ENCODE results near the gene CEACAM4.

CEACAM4 gene

GRCh38 chr19:41638641-41639081, 11.8 kb upstream of the CEACAM4 start:
- Histone ChIP-seq H3K27ac (ENCODE audit: low read depth, low read length) (no peak overlapping the region), H3K4me1 (ENCODE audit: control insufficient read depth, insufficient read depth, low read length) (no peaks in the 10 kb centered on the region), H3K27me3 (ENCODE audit: control insufficient read depth, insufficient read depth, low read length) (peaks cover 20% of the 10 kb centered on the region), H3K36me3 (ENCODE audit: control insufficient read depth, insufficient read depth, low read length) (no peaks in the 10 kb centered on the region), H3K9ac (ENCODE audit: low read length) (no peak overlapping the region), H3K9me3 (ENCODE audit: control insufficient read depth, insufficient read depth, low read depth, low read length) (no peaks in the 10 kb centered on the region), H3K4me3 (ENCODE audit: low read depth, low read length) (no peak overlapping the region)

- no peaks in the 10 kb centered on the region for H3K9me3 ChIP-seq (ENCODE audit: control insufficient read depth, insufficient read depth, low read depth, low read length)
- no peak overlapping the region for H3K4me3 ChIP-seq (ENCODE audit: low read depth, low read length)
- no peak overlapping the region for H3K9ac ChIP-seq (ENCODE audit: low read length)
- H3K4me1 ChIP-seq (ENCODE audit: control insufficient read depth, insufficient read depth, low read length), result no peaks in the 10 kb centered on the region
- no peak overlapping the region for H3K27ac ChIP-seq (ENCODE audit: low read depth, low read length)
- H3K36me3 ChIP-seq (ENCODE audit: control insufficient read depth, insufficient read depth, low read length), result no peaks in the 10 kb centered on the region
- H3K27me3 ChIP-seq (ENCODE audit: control insufficient read depth, insufficient read depth, low read length), result peaks cover 20% of the 10 kb centered on the region
Observed at GRCh38 chr19:41637484-41637883, 10.6 kb upstream of the CEACAM4 start.

GRCh38 chr19:41627966-41628675, 1.2 kb upstream of the CEACAM4 start:
- H3K4me3 ChIP-seq (ENCODE audit: low read depth, low read length), result no peak overlapping the region
- H3K9me3 ChIP-seq (ENCODE audit: control insufficient read depth, insufficient read depth, low read depth, low read length), result peaks cover 4% of the 10 kb centered on the region; the same call in 1 of the 2 replicates
- no peaks in the 10 kb centered on the region for H3K36me3 ChIP-seq (ENCODE audit: control insufficient read depth, insufficient read depth, low read length)
- H3K4me1 ChIP-seq (ENCODE audit: control insufficient read depth, insufficient read depth, low read length), result no peaks in the 10 kb centered on the region
- no peak overlapping the region for H3K9ac ChIP-seq (ENCODE audit: low read length)
- H3K27ac ChIP-seq (ENCODE audit: low read depth, low read length), result no peak overlapping the region
- peaks cover 56% of the 10 kb centered on the region for H3K27me3 ChIP-seq (ENCODE audit: control insufficient read depth, insufficient read depth, low read length)

DNA sequence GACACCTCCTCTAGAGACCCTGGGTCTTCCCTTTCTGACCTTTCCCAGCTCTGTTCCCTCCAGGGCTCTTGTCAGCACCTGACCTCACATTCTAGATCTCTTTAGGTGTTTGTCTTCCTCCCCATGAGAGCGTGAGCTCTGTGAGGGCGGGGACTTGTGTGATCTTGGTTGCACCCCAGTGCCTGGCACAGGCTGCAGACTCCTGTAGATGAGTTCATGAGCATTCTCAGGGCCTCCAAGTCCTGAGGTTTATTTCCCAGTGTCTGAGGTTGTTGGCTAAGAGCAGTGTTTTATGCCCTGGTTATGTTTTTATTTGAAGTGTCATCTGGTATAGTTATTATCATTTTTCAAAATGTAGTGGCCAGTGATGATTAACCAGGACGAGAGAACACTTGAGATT, 596 bp downstream of the CEACAM4 start:
- no peaks in the 10 kb centered on the region for H3K4me1 ChIP-seq (ENCODE audit: control insufficient read depth, insufficient read depth, low read length)
- peaks cover 4% of the 10 kb centered on the region; the same call in 1 of the 2 replicates for H3K9me3 ChIP-seq (ENCODE audit: control insufficient read depth, insufficient read depth, low read depth, low read length)
- H3K27me3 ChIP-seq (ENCODE audit: control insufficient read depth, insufficient read depth, low read length), result peaks cover 63% of the 10 kb centered on the region
- no peaks in the 10 kb centered on the region for H3K36me3 ChIP-seq (ENCODE audit: control insufficient read depth, insufficient read depth, low read length)
- H3K9ac ChIP-seq (ENCODE audit: low read length), result no peak overlapping the region
- H3K27ac ChIP-seq (ENCODE audit: low read depth, low read length), result no peak overlapping the region
- no peak overlapping the region for H3K4me3 ChIP-seq (ENCODE audit: low read depth, low read length)

- H3K9me3 ChIP-seq (ENCODE audit: control insufficient read depth, insufficient read depth, low read depth, low read length), result no peaks in the 10 kb centered on the region
- no peak overlapping the region for H3K4me3 ChIP-seq (ENCODE audit: low read depth, low read length)
- H3K4me1 ChIP-seq (ENCODE audit: control insufficient read depth, insufficient read depth, low read length), result no peaks in the 10 kb centered on the region
- H3K9ac ChIP-seq (ENCODE audit: low read length), result no peak overlapping the region
- peaks cover 68% of the 10 kb centered on the region for H3K27me3 ChIP-seq (ENCODE audit: control insufficient read depth, insufficient read depth, low read length)
- no peaks in the 10 kb centered on the region for H3K36me3 ChIP-seq (ENCODE audit: control insufficient read depth, insufficient read depth, low read length)
- no peak overlapping the region for H3K27ac ChIP-seq (ENCODE audit: low read depth, low read length)
Observed at GRCh38 chr19:41624937-41625336, 1.9 kb downstream of the CEACAM4 start.

- Histone ChIP-seq H3K27me3 (ENCODE audit: control insufficient read depth, insufficient read depth, low read length) (peaks cover 68% of the 10 kb centered on the region), H3K36me3 (ENCODE audit: control insufficient read depth, insufficient read depth, low read length) (no peaks in the 10 kb centered on the region), H3K27ac (ENCODE audit: low read depth, low read length) (no peak overlapping the region), H3K9me3 (ENCODE audit: control insufficient read depth, insufficient read depth, low read depth, low read length) (no peaks in the 10 kb centered on the region), H3K9ac (ENCODE audit: low read length) (no peak overlapping the region), H3K4me3 (ENCODE audit: low read depth, low read length) (no peak overlapping the region), H3K4me1 (ENCODE audit: control insufficient read depth, insufficient read depth, low read length) (no peaks in the 10 kb centered on the region)
Observed at GRCh38 chr19:41624515-41624914, 2.4 kb downstream of the CEACAM4 start.

- no peaks in the 10 kb centered on the region for H3K9me3 ChIP-seq (ENCODE audit: control insufficient read depth, insufficient read depth, low read depth, low read length)
- H3K4me1 ChIP-seq (ENCODE audit: control insufficient read depth, insufficient read depth, low read length), result no peaks in the 10 kb centered on the region
- H3K4me3 ChIP-seq (ENCODE audit: low read depth, low read length), result no peak overlapping the region
- H3K27me3 ChIP-seq (ENCODE audit: control insufficient read depth, insufficient read depth, low read length), result peaks cover 61% of the 10 kb centered on the region
- H3K36me3 ChIP-seq (ENCODE audit: control insufficient read depth, insufficient read depth, low read length), result no peaks in the 10 kb centered on the region
- H3K27ac ChIP-seq (ENCODE audit: low read depth, low read length), result no peak overlapping the region
- H3K9ac ChIP-seq (ENCODE audit: low read length), result no peak overlapping the region
Observed at GRCh38 chr19:41623360-41623759, 3.5 kb downstream of the CEACAM4 start.

DNA sequence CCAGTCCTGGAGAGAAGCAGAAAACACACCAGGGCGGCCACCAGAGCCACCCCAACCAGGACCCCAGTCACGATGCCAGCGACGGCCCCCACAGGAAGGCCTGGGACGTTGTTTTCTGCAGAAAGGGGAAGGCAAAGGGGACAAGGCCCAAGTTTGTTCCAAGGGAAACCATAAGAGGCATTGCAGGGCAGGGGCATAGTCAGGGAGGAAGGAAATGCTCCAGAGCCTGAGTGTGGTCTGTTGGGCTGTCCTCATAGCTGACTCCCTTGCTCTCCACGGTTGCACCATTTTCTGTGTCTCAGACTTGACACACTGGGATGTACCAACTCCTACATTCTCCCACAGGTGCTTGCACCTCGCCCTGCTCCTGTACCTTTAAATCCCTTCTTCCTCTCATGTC, 5.2 kb downstream of the CEACAM4 start:
- Histone ChIP-seq H3K36me3 (ENCODE audit: control insufficient read depth, insufficient read depth, low read length) (no peaks in the 10 kb centered on the region), H3K4me3 (ENCODE audit: low read depth, low read length) (no peak overlapping the region), H3K4me1 (ENCODE audit: control insufficient read depth, insufficient read depth, low read length) (no peaks in the 10 kb centered on the region), H3K9me3 (ENCODE audit: control insufficient read depth, insufficient read depth, low read depth, low read length) (no peaks in the 10 kb centered on the region), H3K9ac (ENCODE audit: low read length) (no peak overlapping the region), H3K27ac (ENCODE audit: low read depth, low read length) (no peak overlapping the region), H3K27me3 (ENCODE audit: control insufficient read depth, insufficient read depth, low read length) (peaks cover 56% of the 10 kb centered on the region)

- Histone ChIP-seq H3K36me3 (ENCODE audit: control insufficient read depth, insufficient read depth, low read length) (no peaks in the 10 kb centered on the region), H3K27me3 (ENCODE audit: control insufficient read depth, insufficient read depth, low read length) (peaks cover 54% of the 10 kb centered on the region), H3K4me1 (ENCODE audit: control insufficient read depth, insufficient read depth, low read length) (no peaks in the 10 kb centered on the region), H3K9ac (ENCODE audit: low read length) (no peak overlapping the region), H3K9me3 (ENCODE audit: control insufficient read depth, insufficient read depth, low read depth, low read length) (no peaks in the 10 kb centered on the region), H3K27ac (ENCODE audit: low read depth, low read length) (no peak overlapping the region), H3K4me3 (ENCODE audit: low read depth, low read length) (no peak overlapping the region)
Observed at GRCh38 chr19:41621226-41621625, 5.6 kb downstream of the CEACAM4 start.

GRCh38 chr19:41620171-41620570, 6.7 kb downstream of the CEACAM4 start:
- peaks cover 53% of the 10 kb centered on the region for H3K27me3 ChIP-seq (ENCODE audit: control insufficient read depth, insufficient read depth, low read length)
- H3K9ac ChIP-seq (ENCODE audit: low read length), result no peak overlapping the region
- H3K9me3 ChIP-seq (ENCODE audit: control insufficient read depth, insufficient read depth, low read depth, low read length), result no peaks in the 10 kb centered on the region
- no peak overlapping the region for H3K4me3 ChIP-seq (ENCODE audit: low read depth, low read length)
- H3K4me1 ChIP-seq (ENCODE audit: control insufficient read depth, insufficient read depth, low read length), result no peaks in the 10 kb centered on the region
- H3K27ac ChIP-seq (ENCODE audit: low read depth, low read length), result no peak overlapping the region
- no peaks in the 10 kb centered on the region for H3K36me3 ChIP-seq (ENCODE audit: control insufficient read depth, insufficient read depth, low read length)

DNA sequence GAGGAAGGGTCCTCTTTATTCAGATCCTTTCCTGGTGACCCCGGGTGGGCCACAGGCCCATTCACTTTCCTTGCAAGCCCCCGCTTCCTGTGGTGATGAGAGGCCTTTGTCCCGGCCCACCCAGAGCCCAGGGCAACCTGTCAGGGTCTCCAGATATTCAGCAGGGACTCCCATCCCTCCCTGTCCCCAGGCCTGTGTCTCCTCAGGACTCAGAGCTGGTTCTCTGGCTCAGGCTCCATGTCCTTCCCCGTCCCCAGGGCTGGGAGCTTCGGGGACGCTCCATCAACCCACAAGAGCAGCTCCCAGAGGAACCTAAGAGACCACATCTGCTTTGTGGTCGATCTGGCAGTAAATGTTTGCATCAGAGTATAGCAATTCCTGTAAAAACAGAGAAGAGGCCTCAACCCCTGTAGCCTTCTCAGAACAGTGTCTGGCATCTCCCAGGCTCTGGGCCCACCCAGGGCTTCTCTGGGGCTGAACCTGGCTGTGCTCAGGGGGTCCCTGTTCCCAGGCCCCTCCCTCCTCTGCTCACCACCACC, 7.8 kb downstream of the CEACAM4 start:
- H3K36me3 ChIP-seq (ENCODE audit: control insufficient read depth, insufficient read depth, low read length), result no peaks in the 10 kb centered on the region
- H3K9me3 ChIP-seq (ENCODE audit: control insufficient read depth, insufficient read depth, low read depth, low read length), result no peaks in the 10 kb centered on the region
- no peak overlapping the region for H3K4me3 ChIP-seq (ENCODE audit: low read depth, low read length)
- peaks cover 49% of the 10 kb centered on the region for H3K27me3 ChIP-seq (ENCODE audit: control insufficient read depth, insufficient read depth, low read length)
- H3K9ac ChIP-seq (ENCODE audit: low read length), result no peak overlapping the region
- no peaks in the 10 kb centered on the region for H3K4me1 ChIP-seq (ENCODE audit: control insufficient read depth, insufficient read depth, low read length)
- H3K27ac ChIP-seq (ENCODE audit: low read depth, low read length), result no peak overlapping the region

Data from HUES6 (cell line).